HG02798 (cell line): ENCODE results near the gene EIF3F.

ENCODE experiments used
- ATAC-seq: cut with Tn5 transposase; IDR thresholded peaks from one replicate; pipeline ENCODE4 v1.9.1; 2021; ENCODE audit warnings: mild to moderate bottlenecking; ENCODE audit not compliant: unreplicated experiment, poor library complexity

EIF3F gene

GRCh38 chr11:8036002-8036802 is 49.1 kb downstream of the EIF3F start:
- no peak for ATAC-seq

GRCh38 chr11:8036986-8037385 is 49.8 kb downstream of the EIF3F start:
- ATAC-seq, result no peak

GRCh38 chr11:8038393-8038792 is 51.3 kb downstream of the EIF3F start:
- ATAC-seq, result no peak

- no peak for ATAC-seq
Measured at GRCh38 chr11:8038811-8039529, 51.8 kb downstream of the EIF3F start.

GRCh38 chr11:8039530-8040260 is 52.6 kb downstream of the EIF3F start:
- ATAC-seq, result no peak

GRCh38 chr11:8040261-8040920 is 53.3 kb downstream of the EIF3F start:
- no peak for ATAC-seq

GRCh38 chr11:8040921-8041285 is 53.8 kb downstream of the EIF3F start:
- no peak for ATAC-seq

GRCh38 chr11:8041576-8041975 is 54.4 kb downstream of the EIF3F start:
- ATAC-seq, result no peak

- ATAC-seq, result no peak
Measured at GRCh38 chr11:8043756-8044155, 56.6 kb downstream of the EIF3F start.

- ATAC-seq, result no peak
Measured at GRCh38 chr11:8045839-8046238, 58.7 kb downstream of the EIF3F start.

GRCh38 chr11:8047382-8047781 is 60.2 kb downstream of the EIF3F start:
- ATAC-seq, result no peak

GRCh38 chr11:8049084-8049483 is 61.9 kb downstream of the EIF3F start:
- no peak for ATAC-seq
